Measurements from ENCODE around the gene HNRNPLL. TPM values are rescaled to one million over a fixed set of nuclear protein-coding genes. Genes with fewer than 3 reads are reported as not detected.
A peak's percentile ranks its signal among the peaks of the same experiment; 100 is the strongest.

HNRNPLL gene
- total RNA-seq, 1 donor from 2014 or later, result 10.6 TPM

DNA sequence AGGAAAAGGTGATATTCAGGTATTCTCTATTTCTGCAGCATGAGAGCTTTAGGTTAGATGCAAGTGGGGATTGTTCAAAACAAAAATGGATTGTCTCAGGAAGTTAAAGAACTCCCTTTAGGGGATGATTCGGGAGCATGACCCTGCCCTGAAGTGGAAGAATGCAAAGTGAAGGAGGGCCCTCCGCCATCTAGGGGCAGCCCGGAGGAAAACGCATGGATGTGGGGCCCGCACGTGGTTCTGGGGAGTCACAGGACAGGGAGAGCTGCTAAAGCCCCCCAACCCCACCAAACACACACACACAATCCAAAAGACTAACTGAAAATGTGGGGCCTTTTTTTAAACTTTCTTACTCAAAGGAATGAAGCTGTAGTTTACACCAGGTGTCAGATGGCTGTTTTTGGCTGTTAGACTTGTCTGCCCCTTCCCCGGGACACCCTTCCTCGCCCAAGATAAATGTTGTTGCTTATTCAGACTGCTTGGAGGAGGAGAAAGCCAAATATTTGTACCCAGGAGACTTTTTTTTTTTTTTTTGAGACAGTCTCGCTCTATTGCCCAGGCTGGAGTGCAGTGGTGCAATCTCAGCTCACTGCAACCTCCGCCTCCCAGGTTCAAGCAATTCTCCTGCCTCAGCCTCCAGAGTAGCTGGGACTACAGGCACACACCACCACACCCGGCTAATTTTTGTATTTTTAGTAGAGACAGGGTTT lies 78.8 kb downstream of the HNRNPLL start:
- Histone ChIP-seq H3K36me3 (no peaks in the 10 kb centered on the region), H3K4me3 (no peak overlapping the region), H3K9me3 (no peaks in the 10 kb centered on the region), H3K27ac (peak overlapping the region; percentile 41 to 43), H3K27me3 (no peaks in the 10 kb centered on the region), H3K4me1 (peaks cover 0 to 27% of the 10 kb centered on the region in 2 donors)
- DNase-seq (ENCODE audit: low spot score in 2 of 2), result no peak
- intact Hi-C loops (cut with DNase I), result no loop called here
- TF ChIP-seq, protein P1, sequence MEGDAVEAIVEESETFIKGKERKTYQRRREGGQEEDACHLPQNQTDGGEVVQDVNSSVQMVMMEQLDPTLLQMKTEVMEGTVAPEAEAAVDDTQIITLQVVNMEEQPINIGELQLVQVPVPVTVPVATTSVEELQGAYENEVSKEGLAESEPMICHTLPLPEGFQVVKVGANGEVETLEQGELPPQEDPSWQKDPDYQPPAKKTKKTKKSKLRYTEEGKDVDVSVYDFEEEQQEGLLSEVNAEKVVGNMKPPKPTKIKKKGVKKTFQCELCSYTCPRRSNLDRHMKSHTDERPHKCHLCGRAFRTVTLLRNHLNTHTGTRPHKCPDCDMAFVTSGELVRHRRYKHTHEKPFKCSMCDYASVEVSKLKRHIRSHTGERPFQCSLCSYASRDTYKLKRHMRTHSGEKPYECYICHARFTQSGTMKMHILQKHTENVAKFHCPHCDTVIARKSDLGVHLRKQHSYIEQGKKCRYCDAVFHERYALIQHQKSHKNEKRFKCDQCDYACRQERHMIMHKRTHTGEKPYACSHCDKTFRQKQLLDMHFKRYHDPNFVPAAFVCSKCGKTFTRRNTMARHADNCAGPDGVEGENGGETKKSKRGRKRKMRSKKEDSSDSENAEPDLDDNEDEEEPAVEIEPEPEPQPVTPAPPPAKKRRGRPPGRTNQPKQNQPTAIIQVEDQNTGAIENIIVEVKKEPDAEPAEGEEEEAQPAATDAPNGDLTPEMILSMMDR (IDR thresholded peaks at IDR 0.05), result peak in 1 of 3 experiments; percentile 30

DNA sequence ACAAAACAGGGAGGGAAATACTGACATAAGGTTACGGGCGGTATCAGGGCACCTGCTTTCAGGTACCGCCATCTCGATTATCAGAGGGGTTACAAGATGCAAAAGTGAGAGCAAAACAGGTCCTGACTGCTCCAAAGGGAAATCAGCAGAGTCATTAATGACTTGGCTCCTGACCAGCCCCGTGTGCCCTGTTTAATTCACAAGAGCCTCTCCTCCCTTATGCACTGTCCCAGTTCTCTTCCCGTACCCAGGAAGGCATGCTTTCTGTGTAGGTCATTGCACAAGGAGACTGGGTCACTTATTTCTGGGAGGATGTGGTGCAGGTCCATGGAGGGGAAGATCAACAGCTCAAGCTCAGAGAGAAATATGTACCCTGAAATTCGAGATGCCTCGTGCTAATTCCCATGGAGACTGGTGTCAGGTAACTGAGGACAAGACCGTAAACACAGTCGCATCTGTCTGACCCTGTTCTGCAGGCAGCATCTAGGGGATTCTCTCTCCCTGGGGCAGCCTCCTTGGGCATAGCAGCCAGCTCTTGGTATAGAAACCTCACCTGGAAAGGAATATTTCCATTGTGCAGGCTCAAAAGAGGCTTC lies 79.9 kb downstream of the HNRNPLL start:
- no peaks in the 10 kb centered on the region for H3K27me3 ChIP-seq
- intact Hi-C loops (cut with DNase I), result no loop called here
- DNase-seq (ENCODE audit: low spot score in 2 of 2), result no peak
- H3K9me3 ChIP-seq, result no peaks in the 10 kb centered on the region
- no peak overlapping the region for H3K27ac ChIP-seq
- TF ChIP-seq, protein P1 (IDR thresholded peaks at IDR 0.05), result no peak
- peaks cover 0 to 20% of the 10 kb centered on the region in 2 donors for H3K4me1 ChIP-seq
- H3K4me3 ChIP-seq, result no peak overlapping the region
- no peaks in the 10 kb centered on the region for H3K36me3 ChIP-seq

DNA sequence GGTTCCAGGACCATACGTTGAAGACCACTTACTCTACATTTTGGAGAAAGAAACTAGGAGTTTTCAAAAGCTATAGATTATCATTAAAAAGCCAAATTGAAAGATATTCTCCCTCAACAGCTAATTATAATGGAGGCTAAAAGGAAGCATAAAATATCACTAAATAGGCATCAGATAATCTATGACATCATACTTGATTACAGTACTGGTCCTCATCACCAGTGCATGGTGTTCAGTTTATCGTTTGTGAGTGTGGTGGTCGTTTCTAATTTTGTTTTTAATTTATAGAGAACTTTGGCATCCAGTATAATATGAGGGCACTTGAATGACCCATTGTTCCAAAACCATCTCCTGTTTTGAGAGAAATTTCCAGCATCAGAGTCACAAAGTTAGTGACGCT lies 80.9 kb downstream of the HNRNPLL start:
- DNase-seq (ENCODE audit: low spot score in 2 of 2), result no peak
- Histone ChIP-seq H3K27me3 (no peaks in the 10 kb centered on the region), H3K36me3 (no peaks in the 10 kb centered on the region), H3K4me1 (peaks cover 0 to 16% of the 10 kb centered on the region in 2 donors), H3K9me3 (no peaks in the 10 kb centered on the region), H3K27ac (no peak overlapping the region), H3K4me3 (no peak overlapping the region)
- intact Hi-C loops (cut with DNase I), result no loop called here
- TF ChIP-seq, protein P1 (IDR thresholded peaks at IDR 0.05), result no peak

DNA sequence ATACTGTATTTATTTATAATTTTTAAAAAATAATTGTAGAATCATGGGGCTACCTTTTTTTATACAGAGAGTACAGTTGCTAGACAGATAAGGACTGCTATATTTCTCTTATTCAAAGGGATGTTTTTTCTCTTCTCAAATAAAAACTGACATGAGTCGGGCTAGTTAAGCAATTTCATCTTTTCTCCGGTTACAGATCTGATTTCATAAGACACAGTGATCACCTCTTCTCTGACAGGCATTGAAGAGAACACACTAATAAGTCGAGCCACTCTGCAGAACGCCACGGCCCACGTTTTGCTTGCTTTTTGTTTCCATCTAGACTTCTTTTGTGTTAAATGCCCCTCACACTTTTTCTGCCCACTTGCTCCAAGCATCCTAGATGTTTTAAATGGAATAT lies 85.4 kb downstream of the HNRNPLL start:
- H3K36me3 ChIP-seq, result no peaks in the 10 kb centered on the region
- no peak for DNase-seq (ENCODE audit: low spot score in 2 of 2)
- intact Hi-C loops (cut with DNase I), result no loop called here
- TF ChIP-seq, protein P1 (IDR thresholded peaks at IDR 0.05), result no peak
- peak overlapping the region in 1 of 2 donors; percentile 6 for H3K27ac ChIP-seq
- H3K4me3 ChIP-seq, result no peak overlapping the region
- H3K4me1 ChIP-seq, result peaks cover 0 to 4% of the 10 kb centered on the region in 2 donors
- no peaks in the 10 kb centered on the region for H3K27me3 ChIP-seq
- H3K9me3 ChIP-seq, result no peaks in the 10 kb centered on the region

DNA sequence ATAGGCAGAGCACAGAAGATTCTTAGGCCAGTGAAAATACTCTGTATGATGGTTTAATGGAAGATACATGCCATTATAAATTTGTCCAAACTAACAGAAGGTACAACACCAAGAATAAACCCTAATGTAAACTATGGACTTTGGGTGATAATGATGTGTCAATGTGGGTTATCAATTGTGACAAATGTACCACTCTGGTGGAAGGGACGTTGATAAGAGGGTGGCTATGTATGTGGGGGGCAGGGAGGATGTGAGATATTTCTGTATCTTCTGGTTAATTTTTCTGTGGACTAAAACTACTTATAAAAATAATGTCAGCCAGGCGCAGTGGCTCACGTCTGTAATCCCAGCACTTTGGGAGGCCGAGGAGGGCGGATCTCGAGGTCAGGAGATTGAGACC lies 86.2 kb downstream of the HNRNPLL start:
- peak overlapping the region; percentile 74 to 75 for H3K27ac ChIP-seq
- DNase-seq (ENCODE audit: low spot score in 2 of 2), result no peak
- H3K27me3 ChIP-seq, result no peaks in the 10 kb centered on the region
- H3K4me3 ChIP-seq, result no peak overlapping the region
- H3K9me3 ChIP-seq, result no peaks in the 10 kb centered on the region
- TF ChIP-seq, protein P1 (IDR thresholded peaks at IDR 0.05), result no peak
- peaks cover 0 to 4% of the 10 kb centered on the region in 2 donors for H3K4me1 ChIP-seq
- H3K36me3 ChIP-seq, result no peaks in the 10 kb centered on the region
- intact Hi-C loops (cut with DNase I), result no loop called here
